Measurements from ENCODE around the gene CERS6. TPM values are rescaled to one million over a fixed set of nuclear protein-coding genes. Genes with fewer than 3 reads are reported as not detected.

CERS6 gene
- polyA plus RNA-seq, 1 donor from 2014 or later = 59.3 TPM

DNA sequence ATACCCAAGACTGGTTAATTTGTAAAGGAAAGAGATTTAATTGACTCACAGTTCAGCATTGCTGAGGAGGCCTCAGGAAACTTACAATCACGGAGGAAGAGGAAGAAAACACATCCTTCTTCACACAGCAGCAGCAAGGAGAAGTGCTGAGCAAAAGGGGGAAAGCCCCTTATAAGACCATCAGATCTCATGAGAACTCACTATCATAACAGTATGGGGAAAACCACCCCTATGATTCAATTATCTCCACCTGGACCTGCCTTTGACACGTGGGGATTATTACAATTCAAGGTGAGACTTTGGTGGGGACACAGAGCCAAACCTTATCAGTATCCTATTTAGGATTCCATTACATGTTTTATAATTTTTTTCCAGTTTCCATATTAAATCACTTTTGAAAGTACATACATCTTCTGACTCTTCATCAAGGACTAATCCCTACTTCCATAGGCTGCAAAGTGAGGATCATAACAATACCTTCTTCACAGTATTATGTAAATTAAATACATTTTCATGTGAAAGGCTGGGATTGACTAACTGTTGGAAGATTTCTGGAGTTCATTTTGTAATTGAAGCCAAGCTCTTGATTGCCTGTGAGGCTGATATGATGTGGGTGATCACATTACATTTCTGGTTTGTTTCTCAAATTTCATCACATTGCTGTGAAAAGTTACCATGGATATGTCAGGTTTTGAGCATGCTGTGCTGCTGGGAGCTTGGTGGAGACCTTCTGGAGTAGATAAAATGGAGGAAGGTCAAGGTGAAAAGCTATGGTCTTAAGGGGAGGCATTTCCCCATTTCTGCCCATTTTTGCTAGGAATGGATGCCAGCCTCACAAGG is 31.7 kb upstream of the CERS6 start:
- Histone ChIP-seq H3F3A (ENCODE audit: insufficient read depth, low read length, poor library complexity, severe bottlenecking) (no peaks in the 10 kb centered on the region), H3K9ac (ENCODE audit: low read length) (no peak overlapping the region), H3K9me3 (ENCODE audit: low read length) (no peaks in the 10 kb centered on the region), H3K4me3 (ENCODE audit: low read length) (no peak overlapping the region), H3K27me3 (ENCODE audit: insufficient read depth, low read depth, low read length) (no peaks in the 10 kb centered on the region), H2AFZ (ENCODE audit: low read depth, low read length) (no peak overlapping the region), H4K20me1 (ENCODE audit: insufficient read depth) (no peaks in the 10 kb centered on the region), H3K79me2 (replicated peaks; ENCODE audit: insufficient read depth, low read length) (no peaks in the 10 kb centered on the region), H3K36me3 (ENCODE audit: insufficient read depth, low read length) (no peaks in the 10 kb centered on the region), H3K9me2 (ENCODE audit: insufficient read depth, low read length) (no peaks in the 10 kb centered on the region), H3K27ac (ENCODE audit: low read length) (no peak overlapping the region), H3K4me2 (ENCODE audit: low read length) (no peak overlapping the region)
- TF ChIP-seq, protein P1, sequence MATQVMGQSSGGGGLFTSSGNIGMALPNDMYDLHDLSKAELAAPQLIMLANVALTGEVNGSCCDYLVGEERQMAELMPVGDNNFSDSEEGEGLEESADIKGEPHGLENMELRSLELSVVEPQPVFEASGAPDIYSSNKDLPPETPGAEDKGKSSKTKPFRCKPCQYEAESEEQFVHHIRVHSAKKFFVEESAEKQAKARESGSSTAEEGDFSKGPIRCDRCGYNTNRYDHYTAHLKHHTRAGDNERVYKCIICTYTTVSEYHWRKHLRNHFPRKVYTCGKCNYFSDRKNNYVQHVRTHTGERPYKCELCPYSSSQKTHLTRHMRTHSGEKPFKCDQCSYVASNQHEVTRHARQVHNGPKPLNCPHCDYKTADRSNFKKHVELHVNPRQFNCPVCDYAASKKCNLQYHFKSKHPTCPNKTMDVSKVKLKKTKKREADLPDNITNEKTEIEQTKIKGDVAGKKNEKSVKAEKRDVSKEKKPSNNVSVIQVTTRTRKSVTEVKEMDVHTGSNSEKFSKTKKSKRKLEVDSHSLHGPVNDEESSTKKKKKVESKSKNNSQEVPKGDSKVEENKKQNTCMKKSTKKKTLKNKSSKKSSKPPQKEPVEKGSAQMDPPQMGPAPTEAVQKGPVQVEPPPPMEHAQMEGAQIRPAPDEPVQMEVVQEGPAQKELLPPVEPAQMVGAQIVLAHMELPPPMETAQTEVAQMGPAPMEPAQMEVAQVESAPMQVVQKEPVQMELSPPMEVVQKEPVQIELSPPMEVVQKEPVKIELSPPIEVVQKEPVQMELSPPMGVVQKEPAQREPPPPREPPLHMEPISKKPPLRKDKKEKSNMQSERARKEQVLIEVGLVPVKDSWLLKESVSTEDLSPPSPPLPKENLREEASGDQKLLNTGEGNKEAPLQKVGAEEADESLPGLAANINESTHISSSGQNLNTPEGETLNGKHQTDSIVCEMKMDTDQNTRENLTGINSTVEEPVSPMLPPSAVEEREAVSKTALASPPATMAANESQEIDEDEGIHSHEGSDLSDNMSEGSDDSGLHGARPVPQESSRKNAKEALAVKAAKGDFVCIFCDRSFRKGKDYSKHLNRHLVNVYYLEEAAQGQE (IDR thresholded peaks at IDR 0.05; ENCODE audit: borderline replicate concordance) = no peak
- TF ChIP-seq EZH2 (IDR thresholded peaks at IDR 0.05; ENCODE audit: borderline replicate concordance, insufficient read depth, low read length, poor library complexity, severe bottlenecking) (no peak), EP300 (conservative IDR thresholded peaks at IDR 0.05; ENCODE audit: poor library complexity, severe bottlenecking) (no peak), MXI1 (conservative IDR thresholded peaks at IDR 0.05; ENCODE audit: poor library complexity, severe bottlenecking) (no peak), RAD21 (conservative IDR thresholded peaks at IDR 0.05) (no peak), SMC3 (conservative IDR thresholded peaks at IDR 0.05; ENCODE audit: poor library complexity) (no peak), TAF1 (IDR thresholded peaks at IDR 0.05; ENCODE audit: low read depth) (no peak), POLR2AphosphoS5 (IDR thresholded peaks at IDR 0.05) (no peak)
- TF ChIP-seq, protein P2, sequence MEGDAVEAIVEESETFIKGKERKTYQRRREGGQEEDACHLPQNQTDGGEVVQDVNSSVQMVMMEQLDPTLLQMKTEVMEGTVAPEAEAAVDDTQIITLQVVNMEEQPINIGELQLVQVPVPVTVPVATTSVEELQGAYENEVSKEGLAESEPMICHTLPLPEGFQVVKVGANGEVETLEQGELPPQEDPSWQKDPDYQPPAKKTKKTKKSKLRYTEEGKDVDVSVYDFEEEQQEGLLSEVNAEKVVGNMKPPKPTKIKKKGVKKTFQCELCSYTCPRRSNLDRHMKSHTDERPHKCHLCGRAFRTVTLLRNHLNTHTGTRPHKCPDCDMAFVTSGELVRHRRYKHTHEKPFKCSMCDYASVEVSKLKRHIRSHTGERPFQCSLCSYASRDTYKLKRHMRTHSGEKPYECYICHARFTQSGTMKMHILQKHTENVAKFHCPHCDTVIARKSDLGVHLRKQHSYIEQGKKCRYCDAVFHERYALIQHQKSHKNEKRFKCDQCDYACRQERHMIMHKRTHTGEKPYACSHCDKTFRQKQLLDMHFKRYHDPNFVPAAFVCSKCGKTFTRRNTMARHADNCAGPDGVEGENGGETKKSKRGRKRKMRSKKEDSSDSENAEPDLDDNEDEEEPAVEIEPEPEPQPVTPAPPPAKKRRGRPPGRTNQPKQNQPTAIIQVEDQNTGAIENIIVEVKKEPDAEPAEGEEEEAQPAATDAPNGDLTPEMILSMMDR (IDR thresholded peaks at IDR 0.05; ENCODE audit: poor library complexity, severe bottlenecking) = no peak

DNA sequence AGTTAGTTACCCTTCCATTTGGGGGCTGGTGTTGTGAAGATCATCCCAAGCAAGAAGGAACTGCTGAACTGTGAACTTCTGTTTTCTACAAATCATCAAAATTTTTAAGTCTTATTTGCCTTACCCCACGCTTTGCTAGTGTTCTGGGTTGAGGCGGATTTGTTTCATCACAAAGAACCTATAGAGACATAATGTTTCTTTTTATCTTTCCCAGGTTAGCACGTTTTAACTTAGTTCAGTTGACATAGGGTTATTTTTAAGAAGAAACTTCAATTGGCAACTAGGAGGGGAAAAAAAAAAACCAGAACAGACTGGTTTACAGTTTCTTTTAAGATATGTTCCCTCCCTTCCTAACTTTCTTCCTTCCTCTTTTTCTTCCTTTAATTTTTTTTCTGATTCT is 31.1 kb upstream of the CERS6 start:
- Histone ChIP-seq H3K9ac (ENCODE audit: low read length) (no peak overlapping the region), H3K79me2 (replicated peaks; ENCODE audit: insufficient read depth, low read length) (no peaks in the 10 kb centered on the region), H2AFZ (ENCODE audit: low read depth, low read length) (no peak overlapping the region), H3K27ac (ENCODE audit: low read length) (no peak overlapping the region), H4K20me1 (ENCODE audit: insufficient read depth) (no peaks in the 10 kb centered on the region), H3K9me3 (ENCODE audit: low read length) (no peaks in the 10 kb centered on the region), H3K4me2 (ENCODE audit: low read length) (no peak overlapping the region), H3K36me3 (ENCODE audit: insufficient read depth, low read length) (no peaks in the 10 kb centered on the region), H3K4me3 (ENCODE audit: low read length) (no peak overlapping the region), H3F3A (ENCODE audit: insufficient read depth, low read length, poor library complexity, severe bottlenecking) (no peaks in the 10 kb centered on the region), H3K27me3 (ENCODE audit: insufficient read depth, low read depth, low read length) (no peaks in the 10 kb centered on the region), H3K9me2 (ENCODE audit: insufficient read depth, low read length) (no peaks in the 10 kb centered on the region)
- TF ChIP-seq EP300 (conservative IDR thresholded peaks at IDR 0.05; ENCODE audit: poor library complexity, severe bottlenecking) (no peak), SMC3 (conservative IDR thresholded peaks at IDR 0.05; ENCODE audit: poor library complexity) (no peak), EZH2 (IDR thresholded peaks at IDR 0.05; ENCODE audit: borderline replicate concordance, insufficient read depth, low read length, poor library complexity, severe bottlenecking) (no peak), POLR2AphosphoS5 (IDR thresholded peaks at IDR 0.05) (no peak), RAD21 (conservative IDR thresholded peaks at IDR 0.05) (no peak), TAF1 (IDR thresholded peaks at IDR 0.05; ENCODE audit: low read depth) (no peak), MXI1 (conservative IDR thresholded peaks at IDR 0.05; ENCODE audit: poor library complexity, severe bottlenecking) (no peak)
- TF ChIP-seq, protein P1 (IDR thresholded peaks at IDR 0.05; ENCODE audit: borderline replicate concordance) = no peak
- TF ChIP-seq, protein P2 (IDR thresholded peaks at IDR 0.05; ENCODE audit: poor library complexity, severe bottlenecking) = no peak
